CD8-positive, alpha-beta memory T cell (primary cell): ENCODE measurements around the gene GMDS. TPM values are rescaled to one million over a fixed set of nuclear protein-coding genes. Genes with fewer than 3 reads are reported as not detected.

ENCODE experiments used
- CTCF ChIA-PET: fragments of 350-600 bp; sonication (Branson Sonifier 250); formaldehyde crosslinking; loops from one replicate; lab custom pipeline; 2021; ENCODE audit warnings: antibody characterized with exemption; lab: Charles Lee
- POLR2A ChIA-PET: fragments of 350-600 bp; sonication (Branson Sonifier 250); formaldehyde crosslinking; loops from one replicate; lab custom pipeline; 2021; ENCODE audit warnings: antibody characterized with exemption; lab: Charles Lee
- DNase-seq, 5 donors: peaks; one replicate each; pipeline versions ENCODE4 v3.0.0 to v3.0.0-alpha.2; 2020 to 2022; ENCODE audit warnings: mixed read lengths in 1 of 5
- H3K27ac ChIP-seq: one replicate; pipeline ENCODE4 v1.7.0; 2013; ENCODE audit warnings: low read depth, mild to moderate bottlenecking, low read length, moderate library complexity
- H3K27me3 ChIP-seq: 2 replicates; pipeline ENCODE4 v1.7.0; 2013; ENCODE audit warnings: low read length, mild to moderate bottlenecking; ENCODE audit not compliant: insufficient read depth, poor library complexity, severe bottlenecking
- H3K36me3 ChIP-seq: 2 replicates; pipeline ENCODE4 v1.7.0; 2013; ENCODE audit warnings: mild to moderate bottlenecking, low read length, moderate library complexity; ENCODE audit not compliant: insufficient read depth
- H3K4me1 ChIP-seq: 2 replicates; pipeline ENCODE4 v1.7.0; 2013; ENCODE audit warnings: mild to moderate bottlenecking, low read length, moderate library complexity; ENCODE audit not compliant: insufficient read depth
- H3K4me3 ChIP-seq: 2 replicates; pipeline ENCODE4 v1.7.0; 2013; ENCODE audit warnings: mild to moderate bottlenecking, low read length
- H3K9me3 ChIP-seq: 2 replicates; pipeline ENCODE4 v1.7.0; 2013; ENCODE audit warnings: mild to moderate bottlenecking, low read length
- H3K27ac Mint-ChIP-seq, 8 donors: one replicate each; pipeline ENCODE4 v1.8.0; 2020 to 2021; ENCODE audit warnings: mixed read lengths in 8 of 8, mild to moderate bottlenecking in 6 of 8, inconsistent platforms in 3 of 8, moderate library complexity in 3 of 8
- H3K27me3 Mint-ChIP-seq, 2 donors: one replicate each; pipeline ENCODE4 v1.8.0; 2020 to 2021; ENCODE audit warnings: mixed read lengths in 2 of 2, mild to moderate bottlenecking in 1 of 2, moderate library complexity in 1 of 2
- H3K36me3 Mint-ChIP-seq, 3 donors: one replicate each; pipeline ENCODE4 v1.8.0; 2020 to 2021; ENCODE audit warnings: mixed read lengths in 3 of 3, inconsistent platforms in 1 of 3, mild to moderate bottlenecking in 1 of 3
- H3K4me1 Mint-ChIP-seq, 3 donors: one replicate each; pipeline ENCODE4 v1.8.0; 2020 to 2021; ENCODE audit warnings: mixed read lengths in 3 of 3, inconsistent platforms in 1 of 3, mild to moderate bottlenecking in 1 of 3
- H3K4me3 Mint-ChIP-seq, 7 donors: one replicate each; pipeline ENCODE4 v1.8.0; 2020 to 2021; ENCODE audit warnings: mixed read lengths in 7 of 7, mild to moderate bottlenecking in 6 of 7, moderate library complexity in 4 of 7, inconsistent platforms in 2 of 7
- H3K9me3 Mint-ChIP-seq, 5 donors: one replicate each; pipeline ENCODE4 v1.8.0; 2020 to 2022; ENCODE audit warnings: mixed read lengths in 5 of 5, mild to moderate bottlenecking in 3 of 5, moderate library complexity in 2 of 5, inconsistent platforms in 1 of 5
- polyA plus RNA-seq: library from polyadenylated mRNA; unstranded; fragments of 300-500 nt; fragmentation: Illumina TruSeq; gene quantifications from one replicate; pipeline ENCODE4 v1.2.3, GENCODE V29; 2021
- total RNA-seq, 2 experiments: library from RNA; stranded (reverse); gene quantifications; one replicate each; pipeline ENCODE4 v1.2.3, GENCODE V29; 2021

Gene GMDS
- total and polyA plus RNA-seq, 3 experiments from 2014 or later = 16.4 to 33.4 (median 28.6) TPM

- Mint-ChIP-seq H3K27ac (no peak overlapping the region), H3K4me1 (peaks cover 2 to 5% (median 4%) of the 10 kb centered on the region in 3 donors), H3K4me3 (no peak overlapping the region), H3K9me3 (no peaks in the 10 kb centered on the region), H3K36me3 (no peaks in the 10 kb centered on the region), H3K27me3 (peaks cover 0 to 2% of the 10 kb centered on the region in 2 donors)
- POLR2A ChIA-PET = no interaction called here
- Histone ChIP-seq H3K9me3 (no peaks in the 10 kb centered on the region), H3K4me3 (no peak overlapping the region), H3K27ac (no peak overlapping the region), H3K27me3 (no peaks in the 10 kb centered on the region), H3K4me1 (no peaks in the 10 kb centered on the region), H3K36me3 (no peaks in the 10 kb centered on the region)
- no peak for DNase-seq
- CTCF ChIA-PET = no interaction called here
Measured at GRCh38 chr6:2188397-2188796, 57.0 kb downstream of the GMDS start.

GRCh38 chr6:2187826-2188225 is 57.6 kb downstream of the GMDS start:
- Histone ChIP-seq H3K4me1 (no peaks in the 10 kb centered on the region), H3K27me3 (no peaks in the 10 kb centered on the region), H3K36me3 (no peaks in the 10 kb centered on the region), H3K27ac (no peak overlapping the region), H3K4me3 (no peak overlapping the region), H3K9me3 (no peaks in the 10 kb centered on the region)
- H3K27ac Mint-ChIP-seq = no peak overlapping the region
- CTCF ChIA-PET = no interaction called here
- POLR2A ChIA-PET = no interaction called here
- peaks cover 4 to 7% (median 5%) of the 10 kb centered on the region in 3 donors for H3K4me1 Mint-ChIP-seq
- no peak for DNase-seq
- no peaks in the 10 kb centered on the region for H3K9me3 Mint-ChIP-seq
- peaks cover 0 to 2% of the 10 kb centered on the region in 2 donors for H3K27me3 Mint-ChIP-seq
- H3K36me3 Mint-ChIP-seq = no peaks in the 10 kb centered on the region
- H3K4me3 Mint-ChIP-seq = no peak overlapping the region

DNA sequence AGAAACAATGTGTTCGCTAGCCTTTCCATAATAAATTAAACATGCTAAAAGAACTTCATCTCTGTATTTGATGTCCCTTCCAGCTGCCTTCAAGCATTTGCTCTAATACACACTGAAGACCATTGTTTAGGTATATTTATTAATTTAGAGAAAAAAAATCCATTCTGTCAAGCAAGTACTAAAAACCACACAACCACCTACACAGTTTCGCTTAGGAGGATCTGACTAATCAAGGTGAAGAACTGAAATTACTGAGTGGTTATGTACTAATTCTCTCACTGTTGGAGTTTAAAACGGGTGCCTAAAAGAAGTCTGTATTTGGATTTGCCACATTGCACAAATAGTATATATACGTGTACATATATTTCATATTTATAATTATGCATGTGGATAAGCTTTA is 58.9 kb downstream of the GMDS start:
- no peaks in the 10 kb centered on the region for H3K4me1 ChIP-seq
- H3K27ac Mint-ChIP-seq = no peak overlapping the region
- H3K36me3 Mint-ChIP-seq = no peaks in the 10 kb centered on the region
- H3K4me1 Mint-ChIP-seq = peaks cover 9 to 15% (median 12%) of the 10 kb centered on the region in 3 donors
- no peak overlapping the region for H3K4me3 Mint-ChIP-seq
- DNase-seq = no peak
- no peaks in the 10 kb centered on the region for H3K36me3 ChIP-seq
- H3K27ac ChIP-seq = no peak overlapping the region
- no peaks in the 10 kb centered on the region for H3K9me3 Mint-ChIP-seq
- H3K27me3 ChIP-seq = no peaks in the 10 kb centered on the region
- ChIA-PET CTCF (no interaction called here), POLR2A (interaction anchor here (0.8 kb wide), 1 partner anchor 14 kb away, joined by 3 read pairs; no protein-coding TSS in a partner anchor)
- no peaks in the 10 kb centered on the region for H3K27me3 Mint-ChIP-seq
- no peaks in the 10 kb centered on the region for H3K9me3 ChIP-seq
- H3K4me3 ChIP-seq = no peak overlapping the region

DNA sequence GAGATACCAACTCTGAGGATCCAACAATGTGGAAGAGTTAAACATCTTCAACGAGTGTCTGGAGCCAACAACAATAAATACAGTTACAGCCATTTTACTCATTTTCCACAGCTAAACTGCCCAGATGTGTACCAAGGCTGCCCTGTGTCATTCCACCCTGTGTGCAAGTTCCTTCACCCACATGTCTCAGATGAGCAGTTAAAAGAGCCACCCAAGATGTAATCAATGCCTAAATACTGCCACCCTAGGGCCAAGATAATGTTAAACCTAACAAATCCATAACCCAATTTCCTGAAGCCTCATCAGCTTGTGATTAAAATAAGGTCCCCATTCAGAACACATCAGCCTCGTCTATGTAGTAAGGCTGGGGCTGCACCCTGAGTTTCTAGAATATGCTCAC is 59.9 kb downstream of the GMDS start:
- CTCF ChIA-PET = no interaction called here
- no peaks in the 10 kb centered on the region for H3K9me3 ChIP-seq
- peaks cover 9 to 16% (median 15%) of the 10 kb centered on the region in 3 donors for H3K4me1 Mint-ChIP-seq

GRCh38 chr6:2184700-2185455 is 60.5 kb downstream of the GMDS start:
- no peak overlapping the region for H3K27ac ChIP-seq
- CTCF ChIA-PET = no interaction called here
- POLR2A ChIA-PET = no interaction called here

More for the DNA sequence above, 59.9 kb downstream of the GMDS start:
- Mint-ChIP-seq H3K4me3 (no peak overlapping the region), H3K36me3 (peaks cover 0 to 1% (median 0%) of the 10 kb centered on the region in 3 donors), H3K27ac (no peak overlapping the region), H3K27me3 (no peaks in the 10 kb centered on the region), H3K9me3 (no peaks in the 10 kb centered on the region)
- POLR2A ChIA-PET = no interaction called here
- Histone ChIP-seq H3K4me3 (no peak overlapping the region), H3K4me1 (no peaks in the 10 kb centered on the region), H3K36me3 (no peaks in the 10 kb centered on the region), H3K27ac (no peak overlapping the region), H3K27me3 (no peaks in the 10 kb centered on the region)
- no peak for DNase-seq

DNA sequence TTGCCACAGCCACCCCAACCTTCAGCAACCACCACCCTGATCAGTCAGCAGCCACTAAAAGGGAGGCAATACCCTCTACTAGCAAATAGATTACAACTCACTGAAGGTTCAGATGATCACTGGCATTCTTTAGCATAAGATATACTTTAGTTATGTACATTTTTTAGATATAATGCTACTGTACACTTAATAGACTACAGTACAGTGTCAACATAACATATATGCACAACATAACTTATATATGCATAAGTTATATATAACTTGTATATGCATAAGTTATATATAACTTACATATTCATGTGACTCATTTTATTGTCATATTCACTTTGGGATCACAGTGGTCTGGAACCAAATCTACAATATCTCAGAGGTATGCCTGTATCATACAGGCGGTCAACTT is 61.7 kb downstream of the GMDS start:
- DNase-seq = no peak
- no peaks in the 10 kb centered on the region for H3K27me3 ChIP-seq
- no peak overlapping the region for H3K27ac Mint-ChIP-seq
- ChIA-PET CTCF (no interaction called here), POLR2A (no interaction called here)
- peaks cover 0 to 3% (median 3%) of the 10 kb centered on the region in 5 donors for H3K9me3 Mint-ChIP-seq
- peaks cover 9 to 20% (median 16%) of the 10 kb centered on the region in 3 donors for H3K4me1 Mint-ChIP-seq
- H3K4me3 Mint-ChIP-seq = no peak overlapping the region
- no peak overlapping the region for H3K27ac ChIP-seq
- H3K4me1 ChIP-seq = no peaks in the 10 kb centered on the region
- peaks cover 0 to 7% (median 1%) of the 10 kb centered on the region in 3 donors for H3K36me3 Mint-ChIP-seq
- H3K9me3 ChIP-seq = no peaks in the 10 kb centered on the region
- H3K36me3 ChIP-seq = no peaks in the 10 kb centered on the region
- H3K4me3 ChIP-seq = no peak overlapping the region
- H3K27me3 Mint-ChIP-seq = no peaks in the 10 kb centered on the region

More at GRCh38 chr6:2184700-2185455, 60.5 kb downstream of the GMDS start:
- H3K4me1 Mint-ChIP-seq = peaks cover 9 to 17% (median 16%) of the 10 kb centered on the region in 3 donors
- no peaks in the 10 kb centered on the region for H3K27me3 Mint-ChIP-seq
- Histone ChIP-seq H3K36me3 (no peaks in the 10 kb centered on the region), H3K4me1 (no peaks in the 10 kb centered on the region), H3K27me3 (no peaks in the 10 kb centered on the region), H3K4me3 (no peak overlapping the region), H3K9me3 (no peaks in the 10 kb centered on the region)
- no peaks in the 10 kb centered on the region for H3K9me3 Mint-ChIP-seq
- no peak for DNase-seq
- peaks cover 0 to 1% (median 0%) of the 10 kb centered on the region in 3 donors for H3K36me3 Mint-ChIP-seq
- no peak overlapping the region for H3K27ac Mint-ChIP-seq
- H3K4me3 Mint-ChIP-seq = no peak overlapping the region

DNA sequence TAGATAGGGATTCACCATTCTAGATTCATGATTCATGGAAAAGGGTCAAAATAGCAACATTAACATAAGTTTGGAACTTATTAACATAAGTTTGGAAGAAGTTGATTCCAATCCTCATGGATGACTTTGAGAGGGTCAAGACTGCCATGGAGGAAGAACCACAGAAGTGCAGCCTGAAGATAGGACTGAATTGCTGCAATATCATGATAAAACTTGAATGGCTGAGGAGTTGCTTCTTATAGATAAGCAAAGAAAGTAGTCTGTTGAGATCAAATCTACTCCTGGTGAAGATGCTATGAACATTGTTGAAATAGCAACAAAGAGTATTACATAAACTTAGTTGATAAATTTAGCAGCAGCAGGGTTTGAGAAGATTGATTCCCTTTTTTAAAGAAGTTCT is 62.2 kb downstream of the GMDS start:
- Histone ChIP-seq H3K4me3 (no peak overlapping the region), H3K27me3 (no peaks in the 10 kb centered on the region), H3K36me3 (no peaks in the 10 kb centered on the region), H3K4me1 (no peaks in the 10 kb centered on the region), H3K9me3 (no peaks in the 10 kb centered on the region), H3K27ac (no peak overlapping the region)
- Mint-ChIP-seq H3K27me3 (no peaks in the 10 kb centered on the region), H3K9me3 (peaks cover 2 to 8% (median 5%) of the 10 kb centered on the region in 5 donors), H3K36me3 (peaks cover 0 to 10% (median 1%) of the 10 kb centered on the region in 3 donors), H3K4me3 (no peak overlapping the region), H3K27ac (no peak overlapping the region), H3K4me1 (peaks cover 9 to 20% (median 16%) of the 10 kb centered on the region in 3 donors)
- DNase-seq = no peak
- ChIA-PET CTCF (interaction anchor here (2.0 kb wide), 1 partner anchor 9 kb away, joined by 4 read pairs; no protein-coding TSS in a partner anchor), POLR2A (no interaction called here)

GRCh38 chr6:2182251-2182650 is 63.2 kb downstream of the GMDS start:
- peaks cover 0 to 20% (median 1%) of the 10 kb centered on the region in 3 donors for H3K36me3 Mint-ChIP-seq
- H3K27me3 Mint-ChIP-seq = peaks cover 0 to 2% of the 10 kb centered on the region in 2 donors
- H3K4me3 Mint-ChIP-seq = no peak overlapping the region
- H3K27ac Mint-ChIP-seq = no peak overlapping the region
- no peak for DNase-seq
- CTCF ChIA-PET = interaction anchor here (2.0 kb wide), 1 partner anchor 10 kb away, joined by 4 read pairs; no protein-coding TSS in a partner anchor
- no peaks in the 10 kb centered on the region for H3K27me3 ChIP-seq
- peaks cover 6 to 18% (median 13%) of the 10 kb centered on the region in 5 donors for H3K9me3 Mint-ChIP-seq
- POLR2A ChIA-PET = interaction anchor here (0.5 kb wide), 1 partner anchor 183 kb away, joined by 4 read pairs; no protein-coding TSS in a partner anchor
- H3K36me3 ChIP-seq = no peaks in the 10 kb centered on the region
- H3K4me1 Mint-ChIP-seq = peaks cover 9 to 20% (median 17%) of the 10 kb centered on the region in 3 donors
- no peaks in the 10 kb centered on the region for H3K9me3 ChIP-seq
- no peak overlapping the region for H3K27ac ChIP-seq
- H3K4me1 ChIP-seq = no peaks in the 10 kb centered on the region
- H3K4me3 ChIP-seq = no peak overlapping the region
